Left lung (tissue), 10 donors: ENCODE data around the gene PARP15. TPM values are rescaled to one million over a fixed set of nuclear protein-coding genes. Genes with fewer than 3 reads are reported as not detected.

Experiments
- ATAC-seq: fragments of 200-7000 bp; cut with Tn5 transposase; one replicate; pipeline ENCODE4 v1.9.1; 2020; ENCODE audit warnings: moderate library complexity
- DNase-seq, 4 donors: peaks; one replicate each; pipeline ENCODE4 v3.0.0-alpha.2; 2013 to 2020
- H3K27ac ChIP-seq, 2 donors: fragments of 200-600 bp; sonication (generic) in 1 of 2; one replicate each; pipeline versions ENCODE4 v1.5.0 to v1.8.0; 2020 to 2021
- H3K27me3 ChIP-seq, 2 donors: fragments of 200-600 bp; sonication (generic) in 1 of 2; one replicate each; pipeline versions ENCODE4 v1.5.0 to v1.8.0; 2020 to 2021
- H3K36me3 ChIP-seq, 2 donors: fragments of 200-600 bp; sonication (generic) in 1 of 2; one replicate each; pipeline versions ENCODE4 v1.5.0 to v1.8.0; 2020 to 2021
- H3K4me1 ChIP-seq, 2 donors: fragments of 200-600 bp; one replicate each; pipeline ENCODE4 v1.8.0; 2021
- H3K4me3 ChIP-seq, 2 donors: fragments of 200-600 bp; sonication (generic) in 1 of 2; one replicate each; pipeline versions ENCODE4 v1.5.0 to v1.8.0; 2020 to 2021; ENCODE audit warnings: mild to moderate bottlenecking in 1 of 2
- H3K9me3 ChIP-seq, 2 donors: fragments of 200-600 bp; sonication (generic) in 1 of 2; one replicate each; pipeline versions ENCODE4 v1.5.0 to v1.8.0; 2020 to 2021
- intact Hi-C, 2 donors: fragments of 100-400 bp; cut with DNase I; formaldehyde crosslinking; loops; one replicate each; pipeline versions ENCODE4 v1.11.2 to v1.14.2; 2022
- polyA plus RNA-seq, 6 donors: library from polyadenylated mRNA; unstranded; fragments of 120-200 nt; gene quantifications; one replicate each; pipeline ENCODE4 v1.2.1, GENCODE V29; 2013; ENCODE audit not compliant: insufficient read length in 6 of 6
- total RNA-seq, 2 donors: library from RNA; stranded (reverse); fragmentation: NEBNext Ultra II Directional; extraction: Animal tissue kit (Norgen Biotek cat#: 25700); gene quantifications; one replicate each; pipeline ENCODE4 v1.2.1, GENCODE V29; 2021
- TF ChIP-seq, protein P1 (sequence below), 2 donors: fragments of 200-600 bp; sonication (generic) in 1 of 2; IDR thresholded peaks; one replicate each; pipeline versions ENCODE4 v1.5.0 to v1.8.0; 2021; ENCODE audit warnings: antibody characterized with exemption in 2 of 2
- donor health status: DM: no; HTN: yes; CAD: no.
- donor health status: DM: no; HTN: no; CAD: no.

Gene PARP15
- total and polyA plus RNA-seq, 8 donors: 0.51 to 5.8 (median 0.99) TPM

GRCh38 chr3:122553171-122553570, 24.3 kb upstream of the PARP15 start:
- peaks cover 0 to 98% of the 10 kb centered on the region in 2 donors for H3K36me3 ChIP-seq
- ATAC-seq: no peak

DNA sequence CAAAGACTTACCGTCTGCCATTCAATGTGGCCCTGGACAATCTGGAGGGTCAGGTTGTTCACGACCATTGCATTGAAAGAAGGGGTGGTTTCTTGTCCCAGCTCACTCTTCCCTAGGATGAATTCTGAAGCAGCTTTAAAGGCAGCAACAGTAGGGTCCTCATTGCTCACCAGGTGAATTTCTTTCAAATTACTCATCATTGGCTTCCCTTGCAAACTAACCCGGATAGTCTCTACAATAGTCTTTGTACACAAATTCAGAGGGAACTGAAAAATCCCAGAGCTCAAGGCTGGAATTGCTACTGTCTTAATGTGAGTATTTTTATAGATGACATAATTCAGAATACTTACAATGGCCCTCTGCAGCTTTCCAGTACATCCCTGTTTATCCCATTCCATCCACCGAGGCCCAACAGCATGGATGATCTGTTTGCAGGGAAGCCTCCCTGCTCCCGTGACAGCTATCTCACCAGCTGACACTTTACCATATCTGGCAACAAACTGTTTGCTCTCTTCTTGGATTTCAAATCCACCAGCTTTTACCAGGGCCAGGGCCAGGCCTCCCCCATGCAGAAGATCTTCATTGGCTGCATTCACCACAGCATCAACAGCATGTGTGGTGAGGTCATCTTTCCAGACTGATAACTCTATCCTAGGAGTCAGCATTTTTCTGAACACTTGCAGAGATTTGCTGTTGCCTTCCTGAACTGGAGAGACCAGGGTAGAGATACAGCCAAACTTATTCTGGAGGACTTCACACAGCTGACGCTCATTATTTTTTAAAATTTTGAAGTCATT, 22.0 kb upstream of the PARP15 start:
- TF ChIP-seq, protein P1, sequence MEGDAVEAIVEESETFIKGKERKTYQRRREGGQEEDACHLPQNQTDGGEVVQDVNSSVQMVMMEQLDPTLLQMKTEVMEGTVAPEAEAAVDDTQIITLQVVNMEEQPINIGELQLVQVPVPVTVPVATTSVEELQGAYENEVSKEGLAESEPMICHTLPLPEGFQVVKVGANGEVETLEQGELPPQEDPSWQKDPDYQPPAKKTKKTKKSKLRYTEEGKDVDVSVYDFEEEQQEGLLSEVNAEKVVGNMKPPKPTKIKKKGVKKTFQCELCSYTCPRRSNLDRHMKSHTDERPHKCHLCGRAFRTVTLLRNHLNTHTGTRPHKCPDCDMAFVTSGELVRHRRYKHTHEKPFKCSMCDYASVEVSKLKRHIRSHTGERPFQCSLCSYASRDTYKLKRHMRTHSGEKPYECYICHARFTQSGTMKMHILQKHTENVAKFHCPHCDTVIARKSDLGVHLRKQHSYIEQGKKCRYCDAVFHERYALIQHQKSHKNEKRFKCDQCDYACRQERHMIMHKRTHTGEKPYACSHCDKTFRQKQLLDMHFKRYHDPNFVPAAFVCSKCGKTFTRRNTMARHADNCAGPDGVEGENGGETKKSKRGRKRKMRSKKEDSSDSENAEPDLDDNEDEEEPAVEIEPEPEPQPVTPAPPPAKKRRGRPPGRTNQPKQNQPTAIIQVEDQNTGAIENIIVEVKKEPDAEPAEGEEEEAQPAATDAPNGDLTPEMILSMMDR (IDR thresholded peaks at IDR 0.05): no peak
- DNase-seq: no peak
- H3K4me1 ChIP-seq: peaks cover 0 to 14% of the 10 kb centered on the region in 2 donors
- no peak overlapping the region for H3K4me3 ChIP-seq
- no peak overlapping the region for H3K27ac ChIP-seq
- H3K36me3 ChIP-seq: peaks cover 0 to 91% of the 10 kb centered on the region in 2 donors
- H3K9me3 ChIP-seq: no peaks in the 10 kb centered on the region
- peak; percentile 61 for ATAC-seq
- intact Hi-C loops: no loop called here
- no peaks in the 10 kb centered on the region for H3K27me3 ChIP-seq

More at GRCh38 chr3:122553171-122553570, 24.3 kb upstream of the PARP15 start:
- no peaks in the 10 kb centered on the region for H3K9me3 ChIP-seq
- no peak for DNase-seq
- H3K27me3 ChIP-seq: no peaks in the 10 kb centered on the region
- TF ChIP-seq, protein P1 (IDR thresholded peaks at IDR 0.05): no peak
- H3K4me3 ChIP-seq: no peak overlapping the region
- H3K4me1 ChIP-seq: peaks cover 0 to 7% of the 10 kb centered on the region in 2 donors
- intact Hi-C loops: no loop called here
- H3K27ac ChIP-seq: no peak overlapping the region

DNA sequence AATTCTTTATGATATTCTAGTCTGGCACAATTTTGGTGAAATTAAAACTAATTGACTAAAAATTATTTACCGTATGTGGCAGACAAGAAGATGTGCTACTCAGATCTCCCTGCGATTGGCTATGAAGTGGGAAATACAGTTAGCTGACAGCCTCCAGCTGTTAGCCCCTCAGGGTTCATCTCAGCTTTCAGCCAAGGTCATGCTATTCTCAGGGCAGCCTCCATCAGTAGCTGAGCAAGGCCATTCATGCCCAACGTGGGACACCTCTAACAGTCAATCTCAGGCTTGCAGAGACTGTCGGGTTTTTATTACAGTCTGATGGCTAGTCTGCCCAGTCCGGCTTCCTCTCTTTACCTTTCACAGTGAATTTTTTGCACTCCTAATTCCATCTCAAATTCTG, 20.1 kb upstream of the PARP15 start:
- no peak for ATAC-seq
- no peaks in the 10 kb centered on the region for H3K9me3 ChIP-seq
- H3K27me3 ChIP-seq: no peaks in the 10 kb centered on the region
- TF ChIP-seq, protein P1 (IDR thresholded peaks at IDR 0.05): no peak
- no peak for DNase-seq
- peaks cover 0 to 72% of the 10 kb centered on the region in 2 donors for H3K36me3 ChIP-seq
- peaks cover 4 to 32% of the 10 kb centered on the region in 2 donors for H3K4me1 ChIP-seq
- intact Hi-C loops: no loop called here
- H3K27ac ChIP-seq: no peak overlapping the region
- no peak overlapping the region for H3K4me3 ChIP-seq

DNA sequence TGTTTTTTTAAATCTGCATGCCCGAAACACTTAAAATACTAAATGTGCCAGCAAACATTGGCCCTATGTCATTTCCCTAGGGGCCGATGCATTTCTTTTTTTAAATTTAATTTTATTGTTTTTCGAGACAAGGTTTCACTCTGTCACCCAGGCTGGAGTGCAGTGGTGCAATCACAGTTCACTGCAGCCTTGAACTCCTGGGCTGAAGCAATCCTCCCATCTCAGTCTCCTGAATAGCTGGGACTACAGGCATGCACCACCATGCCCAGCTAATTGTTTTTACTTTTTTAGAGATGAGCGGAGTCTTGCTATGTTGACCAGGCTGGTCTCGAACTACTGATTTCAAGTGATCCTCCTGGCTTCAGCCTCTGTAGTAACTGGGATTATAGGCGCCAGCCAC, 18.8 kb upstream of the PARP15 start:
- Histone ChIP-seq H3K36me3 (peaks cover 0 to 59% of the 10 kb centered on the region in 2 donors), H3K4me3 (no peak overlapping the region), H3K4me1 (peaks cover 15 to 42% of the 10 kb centered on the region in 2 donors), H3K27me3 (no peaks in the 10 kb centered on the region), H3K9me3 (no peaks in the 10 kb centered on the region), H3K27ac (no peak overlapping the region)
- ATAC-seq (no peak), DNase-seq (no peak)
- intact Hi-C loops: no loop called here
- TF ChIP-seq, protein P1 (IDR thresholded peaks at IDR 0.05): no peak

DNA sequence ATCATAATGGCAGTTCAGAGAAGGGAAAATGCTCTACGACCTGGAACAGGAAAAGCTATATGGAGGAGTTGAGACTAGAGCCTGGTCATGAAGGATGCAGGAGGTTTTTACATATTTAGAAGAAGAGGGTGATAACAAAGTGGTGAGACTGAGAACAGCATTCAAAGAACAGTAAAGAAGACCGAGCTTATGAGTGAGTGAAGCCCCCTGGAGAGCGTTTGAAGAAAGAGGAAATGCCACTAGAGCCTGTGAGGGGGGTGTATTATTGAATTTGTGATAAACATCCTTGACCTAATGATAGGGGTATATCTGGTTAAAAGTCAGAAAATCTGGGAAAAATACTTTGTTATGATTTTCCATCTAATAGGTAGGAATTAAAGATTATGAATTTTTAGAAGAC, 17.5 kb upstream of the PARP15 start:
- Histone ChIP-seq H3K27me3 (no peaks in the 10 kb centered on the region), H3K4me3 (no peak overlapping the region), H3K27ac (no peak overlapping the region), H3K4me1 (peaks cover 15 to 39% of the 10 kb centered on the region in 2 donors), H3K9me3 (no peaks in the 10 kb centered on the region), H3K36me3 (peaks cover 0 to 46% of the 10 kb centered on the region in 2 donors)
- intact Hi-C loops: loop anchor here in 1 of 2 donors (5.0 kb wide), 1 partner anchor 117 kb away; no protein-coding TSS in a partner anchor
- TF ChIP-seq, protein P1 (IDR thresholded peaks at IDR 0.05): no peak
- DNase-seq: no peak
- ATAC-seq: no peak
